ENCODE data around the gene GNPTG. TPM values are rescaled to one million over a fixed set of nuclear protein-coding genes. Genes with fewer than 3 reads are reported as not detected.

Gene GNPTG
- total and polyA plus RNA-seq, 2 of the 13 experiments (the other 11 are each of a cell fraction or from before 2014, with no cell fraction given), result 22.7 to 71.1 TPM

GRCh38 chr16:1342526-1343427 lies 9.0 kb upstream of the GNPTG start (continued):
- no peak for TF ChIP-seq GLMP (CRISPR knock-in tag; IDR thresholded peaks at IDR 0.05; ENCODE audit: borderline replicate concordance)
- no peak for TF ChIP-seq TRAFD1 (CRISPR knock-in tag; IDR thresholded peaks at IDR 0.05; ENCODE audit: borderline replicate concordance)
- TF ChIP-seq CBX5 (CRISPR knock-in tag; IDR thresholded peaks at IDR 0.05; ENCODE audit: borderline replicate concordance), result no peak
- TF ChIP-seq, protein P1, sequence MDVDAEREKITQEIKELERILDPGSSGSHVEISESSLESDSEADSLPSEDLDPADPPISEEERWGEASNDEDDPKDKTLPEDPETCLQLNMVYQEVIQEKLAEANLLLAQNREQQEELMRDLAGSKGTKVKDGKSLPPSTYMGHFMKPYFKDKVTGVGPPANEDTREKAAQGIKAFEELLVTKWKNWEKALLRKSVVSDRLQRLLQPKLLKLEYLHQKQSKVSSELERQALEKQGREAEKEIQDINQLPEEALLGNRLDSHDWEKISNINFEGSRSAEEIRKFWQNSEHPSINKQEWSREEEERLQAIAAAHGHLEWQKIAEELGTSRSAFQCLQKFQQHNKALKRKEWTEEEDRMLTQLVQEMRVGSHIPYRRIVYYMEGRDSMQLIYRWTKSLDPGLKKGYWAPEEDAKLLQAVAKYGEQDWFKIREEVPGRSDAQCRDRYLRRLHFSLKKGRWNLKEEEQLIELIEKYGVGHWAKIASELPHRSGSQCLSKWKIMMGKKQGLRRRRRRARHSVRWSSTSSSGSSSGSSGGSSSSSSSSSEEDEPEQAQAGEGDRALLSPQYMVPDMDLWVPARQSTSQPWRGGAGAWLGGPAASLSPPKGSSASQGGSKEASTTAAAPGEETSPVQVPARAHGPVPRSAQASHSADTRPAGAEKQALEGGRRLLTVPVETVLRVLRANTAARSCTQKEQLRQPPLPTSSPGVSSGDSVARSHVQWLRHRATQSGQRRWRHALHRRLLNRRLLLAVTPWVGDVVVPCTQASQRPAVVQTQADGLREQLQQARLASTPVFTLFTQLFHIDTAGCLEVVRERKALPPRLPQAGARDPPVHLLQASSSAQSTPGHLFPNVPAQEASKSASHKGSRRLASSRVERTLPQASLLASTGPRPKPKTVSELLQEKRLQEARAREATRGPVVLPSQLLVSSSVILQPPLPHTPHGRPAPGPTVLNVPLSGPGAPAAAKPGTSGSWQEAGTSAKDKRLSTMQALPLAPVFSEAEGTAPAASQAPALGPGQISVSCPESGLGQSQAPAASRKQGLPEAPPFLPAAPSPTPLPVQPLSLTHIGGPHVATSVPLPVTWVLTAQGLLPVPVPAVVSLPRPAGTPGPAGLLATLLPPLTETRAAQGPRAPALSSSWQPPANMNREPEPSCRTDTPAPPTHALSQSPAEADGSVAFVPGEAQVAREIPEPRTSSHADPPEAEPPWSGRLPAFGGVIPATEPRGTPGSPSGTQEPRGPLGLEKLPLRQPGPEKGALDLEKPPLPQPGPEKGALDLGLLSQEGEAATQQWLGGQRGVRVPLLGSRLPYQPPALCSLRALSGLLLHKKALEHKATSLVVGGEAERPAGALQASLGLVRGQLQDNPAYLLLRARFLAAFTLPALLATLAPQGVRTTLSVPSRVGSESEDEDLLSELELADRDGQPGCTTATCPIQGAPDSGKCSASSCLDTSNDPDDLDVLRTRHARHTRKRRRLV (CRISPR knock-in tag; IDR thresholded peaks at IDR 0.05), result no peak
- no peak for TF ChIP-seq ZNF841 (CRISPR knock-in tag; IDR thresholded peaks at IDR 0.05; ENCODE audit: borderline replicate concordance)
- TF ChIP-seq SMAD1 (CRISPR knock-in tag; IDR thresholded peaks at IDR 0.05; ENCODE audit: borderline replicate concordance, low read depth), result no peak
- no peak for TF ChIP-seq AHR (CRISPR knock-in tag; IDR thresholded peaks at IDR 0.05)
- TF ChIP-seq FIP1L1 (IDR thresholded peaks at IDR 0.05; ENCODE audit: borderline replicate concordance, insufficient read depth, low read depth, low read length), result no peak
- no peak for TF ChIP-seq FOXP1 (IDR thresholded peaks at IDR 0.05)
- TF ChIP-seq FOXP1 (CRISPR knock-in tag; IDR thresholded peaks at IDR 0.05), result no peak
- TF ChIP-seq TEAD3 (CRISPR knock-in tag; optimal IDR thresholded peaks at IDR 0.05; ENCODE audit: borderline replicate concordance), result peak; percentile 67
- TF ChIP-seq RFX5 (IDR thresholded peaks at IDR 0.05; ENCODE audit: low read depth, low read length), result 0 out of 2 replicates have a peak, but pooled peaks have one; percentile 31
- no peak for TF ChIP-seq THYN1 (CRISPR knock-in tag; IDR thresholded peaks at IDR 0.05; ENCODE audit: borderline replicate concordance, low read depth)
- no peak for TF ChIP-seq KDM4B (CRISPR knock-in tag; IDR thresholded peaks at IDR 0.05)
- TF ChIP-seq GTF3A (CRISPR knock-in tag; conservative IDR thresholded peaks at IDR 0.05), result no peak
- no peak for TF ChIP-seq PRDM4 (CRISPR knock-in tag; IDR thresholded peaks at IDR 0.05; ENCODE audit: borderline replicate concordance)
- no peak for TF ChIP-seq GPN1 (CRISPR knock-in tag; IDR thresholded peaks at IDR 0.05; ENCODE audit: borderline replicate concordance)
